ENCODE results near the gene STRADA. TPM values are rescaled to one million over a fixed set of nuclear protein-coding genes. Genes with fewer than 3 reads are reported as not detected.
A peak's percentile ranks its signal among the peaks of the same experiment; 100 is the strongest.
"Not testable (repeated sequence)": the region's sequence is repeated elsewhere in the genome, so short reads cannot be mapped to it uniquely, and the experiment has no call there.

STRADA gene
- total RNA-seq, 2 experiments from 2014 or later: 53.1 to 59.4 TPM

DNA sequence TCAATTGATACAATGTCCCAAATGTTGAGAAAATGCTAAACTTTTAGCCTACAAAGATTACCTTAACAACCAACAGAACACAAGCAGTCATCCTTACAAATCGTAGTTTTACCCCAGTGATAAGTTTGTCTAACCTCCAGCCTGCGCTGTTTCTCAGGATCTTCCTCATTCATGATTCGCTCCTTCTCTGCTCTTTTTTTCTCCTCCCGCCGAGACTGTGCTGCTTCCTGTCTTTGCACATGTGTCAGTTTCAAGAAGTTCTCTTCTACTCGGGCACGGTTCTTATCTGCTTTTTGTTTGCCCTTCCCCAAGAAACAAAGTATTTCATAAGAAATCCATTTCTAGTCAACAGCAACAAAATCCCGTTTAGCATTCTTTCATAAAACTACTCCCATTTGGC is 10.2 kb upstream of the STRADA start:
- peak overlapping the region; percentile 33 for H3K4me3 Mint-ChIP-seq
- no peaks in the 10 kb centered on the region for H3K9me3 Mint-ChIP-seq
- H3K27me3 Mint-ChIP-seq: no peaks in the 10 kb centered on the region
- ChIA-PET POLR2A (interaction anchor here (0.7 to 4.3 kb wide), 6 partner anchors 9 to 55 kb away, joined by 3 to 36 read pairs (median 8); partner anchors contain the start of genes CCDC47 and DDX42), CTCF (interaction anchor here (1.0 to 2.1 kb wide), 2 partner anchors 9 to 10 kb away, joined by 5 to 12 read pairs; no protein-coding TSS in a partner anchor)
- DNase-seq: peak; percentile 33
- peaks cover 19% of the 10 kb centered on the region for H3K4me1 Mint-ChIP-seq
- peaks cover 55% of the 10 kb centered on the region for H3K36me3 Mint-ChIP-seq (ENCODE audit: low read depth)
- H3K27ac Mint-ChIP-seq: peak overlapping the region; percentile 75

DNA sequence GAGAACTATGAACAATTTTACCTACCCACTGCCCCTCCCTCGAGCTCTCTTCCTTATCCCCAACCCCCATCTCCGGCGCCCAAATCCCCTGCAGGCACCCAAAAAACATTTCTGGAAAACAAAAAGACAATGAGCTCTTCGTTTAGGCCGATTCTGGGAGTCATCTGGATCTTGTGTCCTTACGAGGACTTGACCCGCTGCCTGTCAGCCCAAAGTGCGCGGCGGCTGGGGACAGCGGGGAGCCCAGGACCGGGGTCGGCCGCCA is 524 bp downstream of the STRADA start:
- DNase-seq: no peak
- peaks cover 20% of the 10 kb centered on the region for H3K36me3 Mint-ChIP-seq (ENCODE audit: low read depth)
- peak overlapping the region; percentile 90 for H3K4me3 Mint-ChIP-seq
- ChIA-PET POLR2A (interaction anchor here (0.6 to 6.4 kb wide), 21 partner anchors 9 to 341 kb away, joined by 3 to 130 read pairs (median 4); partner anchors contain the start of genes CCDC47, DCAF7, DDX42 and LIMD2), CTCF (interaction anchor here (1.5 to 1.6 kb wide), 2 partner anchors 21 to 44 kb away, joined by 4 to 8 read pairs; no protein-coding TSS in a partner anchor)
- H3K9me3 Mint-ChIP-seq: no peaks in the 10 kb centered on the region
- peaks cover 33% of the 10 kb centered on the region for H3K4me1 Mint-ChIP-seq
- H3K27ac Mint-ChIP-seq: peak overlapping the region; percentile 93
- no peaks in the 10 kb centered on the region for H3K27me3 Mint-ChIP-seq

DNA sequence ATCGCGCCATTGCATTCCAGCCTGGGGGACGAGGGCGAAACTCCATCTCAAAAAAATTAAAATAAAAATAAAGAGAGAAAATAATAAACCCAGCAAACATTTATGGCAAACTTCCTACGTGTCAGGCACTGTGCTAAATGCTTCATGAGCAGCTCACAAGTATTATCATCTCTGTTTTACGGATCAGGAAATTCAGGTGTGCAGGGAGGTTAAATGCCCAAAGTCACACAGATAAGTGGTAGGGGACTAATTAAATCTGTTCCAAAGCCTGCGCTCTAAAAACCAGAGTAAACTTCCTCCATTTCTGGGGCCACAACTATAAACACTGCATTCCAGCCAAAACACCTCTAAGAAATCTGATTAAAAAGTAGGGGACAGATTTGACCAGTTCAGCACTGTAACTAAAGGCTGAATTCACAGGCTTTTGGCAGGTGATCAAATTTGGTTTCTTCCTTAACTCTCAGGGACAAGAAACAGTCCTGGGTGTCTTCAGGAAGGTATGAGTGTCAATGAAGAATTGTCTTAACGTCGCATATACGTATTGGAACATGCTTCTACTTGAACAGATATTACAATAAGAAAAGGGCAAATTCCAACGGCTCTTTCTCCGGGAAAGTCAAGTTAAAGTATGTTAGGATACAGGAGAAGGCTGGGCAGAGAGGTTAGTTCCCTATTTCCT is 996 bp downstream of the STRADA start:
- H3K4me1 Mint-ChIP-seq: peaks cover 33% of the 10 kb centered on the region
- no peaks in the 10 kb centered on the region for H3K9me3 Mint-ChIP-seq
- H3K4me3 Mint-ChIP-seq: peak overlapping the region; percentile 90
- ChIA-PET CTCF (interaction anchor here (1.5 to 1.6 kb wide), 2 partner anchors 22 to 43 kb away, joined by 4 to 8 read pairs; no protein-coding TSS in a partner anchor), POLR2A (interaction anchor here (0.6 to 6.4 kb wide), 22 partner anchors 9 to 342 kb away, joined by 3 to 130 read pairs (median 4); partner anchors contain the start of genes CCDC47, DCAF7, DDX42 and LIMD2)
- no peaks in the 10 kb centered on the region for H3K27me3 Mint-ChIP-seq
- no peak for DNase-seq
- H3K36me3 Mint-ChIP-seq (ENCODE audit: low read depth): peaks cover 17% of the 10 kb centered on the region
- peak overlapping the region; percentile 93 for H3K27ac Mint-ChIP-seq

DNA sequence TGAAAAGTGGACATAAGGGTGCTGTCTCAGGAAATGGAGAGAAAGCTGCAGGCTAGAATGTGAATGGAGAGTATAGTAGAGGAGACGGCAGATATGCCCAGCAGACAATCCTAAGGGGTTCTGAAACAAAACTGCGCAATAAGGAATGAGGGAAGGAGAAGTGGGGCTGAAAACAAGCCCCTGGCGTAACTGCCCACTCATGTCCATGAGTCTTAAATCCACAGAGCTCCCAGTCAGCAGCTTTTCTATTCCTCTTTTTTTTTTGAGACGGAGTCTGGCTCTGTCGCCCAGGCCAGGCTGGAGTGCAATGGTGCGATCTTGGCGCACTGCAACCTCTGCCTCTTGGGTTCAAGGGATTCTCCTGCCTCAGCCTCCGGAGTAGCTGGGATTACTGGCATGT is 5.9 kb downstream of the STRADA start:
- no peak for DNase-seq
- Mint-ChIP-seq H3K4me3 (no peak overlapping the region), H3K9me3 (no peaks in the 10 kb centered on the region), H3K27me3 (no peaks in the 10 kb centered on the region), H3K4me1 (peaks cover 16% of the 10 kb centered on the region), H3K36me3 (ENCODE audit: low read depth) (peaks cover 21% of the 10 kb centered on the region), H3K27ac (no peak overlapping the region)
- POLR2A ChIA-PET: interaction anchor here (1.0 to 1.4 kb wide), 3 partner anchors 14 to 38 kb away, joined by 3 to 4 read pairs (median 3); partner anchors contain the start of genes CCDC47 and DDX42
- CTCF ChIA-PET: interaction anchor here (1.4 kb wide), 1 partner anchor 38 kb away, joined by 5 read pairs; no protein-coding TSS in a partner anchor

DNA sequence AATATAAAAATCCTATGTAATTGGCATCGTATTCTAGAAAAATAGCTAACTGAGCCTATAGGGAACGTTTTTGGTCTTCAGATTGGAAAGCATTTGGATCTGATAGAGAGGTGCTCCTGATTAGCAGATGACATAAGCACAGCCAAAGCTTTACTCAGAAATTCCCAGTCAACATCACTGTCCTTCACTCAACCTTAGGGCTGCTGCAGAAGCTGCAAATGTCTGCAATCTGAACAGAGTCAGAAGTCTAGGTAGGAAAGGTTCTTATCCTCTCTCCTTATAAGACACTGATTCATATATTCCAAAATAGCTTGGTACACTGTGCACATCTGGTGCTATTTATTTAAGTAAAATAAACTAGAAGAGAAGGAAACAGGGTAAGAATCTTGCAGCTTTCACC is 19.2 kb downstream of the STRADA start:
- no peaks in the 10 kb centered on the region for H3K27me3 Mint-ChIP-seq
- no peak overlapping the region for H3K27ac Mint-ChIP-seq
- CTCF ChIA-PET: interaction anchor here (1.0 kb wide), 1 partner anchor 12 kb away, joined by 5 read pairs; no protein-coding TSS in a partner anchor
- peaks cover 1% of the 10 kb centered on the region for H3K4me1 Mint-ChIP-seq
- no peak for DNase-seq
- peaks cover 27% of the 10 kb centered on the region for H3K36me3 Mint-ChIP-seq (ENCODE audit: low read depth)
- POLR2A ChIA-PET: interaction anchor here (0.6 to 1.1 kb wide), 4 partner anchors 10 to 25 kb away, joined by 3 read pairs; no protein-coding TSS in a partner anchor
- H3K4me3 Mint-ChIP-seq: no peak overlapping the region
- no peaks in the 10 kb centered on the region for H3K9me3 Mint-ChIP-seq

DNA sequence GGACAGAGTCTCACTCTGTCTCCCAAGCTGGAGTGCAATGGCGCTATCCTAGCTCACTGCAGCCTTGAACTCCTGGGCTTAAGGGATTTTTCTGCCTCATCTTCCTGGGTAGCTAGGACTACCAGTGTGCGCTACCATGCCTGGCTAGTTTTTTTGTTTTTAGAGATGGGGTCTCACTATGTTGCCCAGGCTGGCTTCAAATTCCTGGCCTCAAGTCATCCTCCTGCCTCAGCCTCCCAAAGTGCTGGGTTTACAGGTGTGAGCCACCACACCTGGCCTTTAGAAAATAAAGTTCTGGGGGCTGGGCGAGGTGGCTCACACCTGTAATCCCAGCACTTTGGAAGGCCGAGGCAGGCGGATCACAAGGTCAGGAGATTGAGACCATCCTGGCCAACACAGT is 21.4 kb downstream of the STRADA start:
- H3K27me3 Mint-ChIP-seq, H3K27ac Mint-ChIP-seq, CTCF ChIA-PET, H3K9me3 Mint-ChIP-seq, DNase-seq, POLR2A ChIA-PET, H3K4me3 Mint-ChIP-seq, H3K4me1 Mint-ChIP-seq: not testable (repeated sequence)
- H3K36me3 Mint-ChIP-seq (ENCODE audit: low read depth): peaks cover 24% of the 10 kb centered on the region

DNA sequence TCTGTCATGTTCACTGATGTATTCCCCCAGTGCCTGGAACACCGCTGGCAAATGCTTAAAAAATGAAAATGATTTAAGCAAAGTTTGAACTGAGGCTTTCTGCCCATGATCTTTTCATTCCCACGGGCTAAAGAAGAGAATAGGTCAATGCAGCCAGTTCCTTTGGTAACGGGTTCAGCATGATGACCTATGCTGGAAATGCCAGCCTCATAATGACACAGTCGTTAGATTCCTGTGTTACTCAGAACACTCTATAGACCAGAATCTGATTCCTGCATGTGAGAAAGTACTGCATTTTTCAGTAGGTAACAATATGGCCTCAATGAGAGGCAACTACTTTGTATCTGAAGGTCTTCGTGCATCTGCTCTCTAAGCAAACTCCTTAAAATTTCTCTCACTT is 22.6 kb downstream of the STRADA start:
- POLR2A ChIA-PET: no interaction called here
- Mint-ChIP-seq H3K4me1 (peaks cover 1% of the 10 kb centered on the region), H3K4me3 (no peak overlapping the region), H3K27me3 (no peaks in the 10 kb centered on the region), H3K27ac (no peak overlapping the region), H3K9me3 (no peaks in the 10 kb centered on the region), H3K36me3 (ENCODE audit: low read depth) (peaks cover 21% of the 10 kb centered on the region)
- CTCF ChIA-PET: interaction anchor here (0.7 kb wide), 1 partner anchor 205 kb away, joined by 3 read pairs; no protein-coding TSS in a partner anchor
- no peak for DNase-seq

DNA sequence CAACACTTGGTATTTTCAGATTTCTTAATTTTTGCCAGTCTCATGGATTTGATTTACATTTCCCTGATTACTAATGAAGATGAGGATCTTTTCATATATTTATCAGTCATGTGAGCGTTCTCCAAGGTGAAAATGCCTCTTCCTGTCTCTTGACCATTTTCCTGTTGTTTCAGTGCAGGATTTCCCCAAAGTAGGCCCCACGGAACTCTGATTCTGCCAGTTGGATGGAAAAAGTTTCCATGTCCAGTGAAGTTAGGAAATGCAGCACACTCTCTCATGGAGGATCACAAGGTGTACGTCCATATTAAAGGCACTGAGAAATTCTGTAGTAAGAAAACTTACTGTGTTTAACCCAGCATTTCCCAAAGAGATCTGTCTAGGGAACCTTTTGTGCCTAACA is 25.2 kb downstream of the STRADA start:
- no peaks in the 10 kb centered on the region for H3K4me1 Mint-ChIP-seq
- ChIA-PET CTCF (interaction anchor here (0.7 to 1.3 kb wide), 2 partner anchors 105 to 297 kb away, joined by 3 to 4 read pairs; no protein-coding TSS in a partner anchor), POLR2A (no interaction called here)
- peaks cover 23% of the 10 kb centered on the region for H3K36me3 Mint-ChIP-seq (ENCODE audit: low read depth)
- H3K27me3 Mint-ChIP-seq: no peaks in the 10 kb centered on the region
- no peak overlapping the region for H3K4me3 Mint-ChIP-seq
- no peaks in the 10 kb centered on the region for H3K9me3 Mint-ChIP-seq
- H3K27ac Mint-ChIP-seq: no peak overlapping the region
- no peak for DNase-seq

DNA sequence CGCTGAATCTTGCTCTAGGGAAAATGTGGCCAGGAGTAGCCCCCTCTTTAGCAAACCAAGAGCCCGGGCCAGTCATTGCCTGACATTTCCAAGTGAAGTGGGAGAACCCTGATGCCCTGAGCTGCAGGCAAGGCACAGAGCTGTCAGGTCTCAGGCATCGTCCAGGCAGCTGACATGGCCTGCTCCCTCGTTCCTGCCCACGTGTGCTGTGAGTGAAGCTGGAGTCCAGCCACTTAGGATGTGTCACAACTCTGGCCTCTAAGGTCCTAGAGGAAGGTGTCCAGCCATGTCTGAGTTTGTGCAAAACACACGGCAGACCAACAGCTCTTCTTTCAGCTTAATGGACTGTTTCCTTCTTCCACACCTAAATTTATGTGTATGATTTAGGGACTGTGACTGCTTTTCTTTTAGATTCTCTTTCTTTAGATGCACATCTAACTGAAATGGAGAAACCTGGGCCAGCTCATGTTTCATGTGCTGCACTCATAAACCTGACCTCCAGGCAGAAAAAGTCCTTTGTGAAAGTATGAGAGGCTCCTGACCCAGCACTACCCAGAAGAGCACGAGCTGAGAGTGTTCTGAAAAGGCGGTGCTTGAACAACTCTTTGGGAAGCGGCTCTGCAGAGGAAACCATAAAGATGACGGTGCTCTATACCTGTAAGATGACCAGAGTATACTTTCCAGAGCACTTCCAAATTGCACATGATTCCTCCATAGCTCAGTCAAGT is 26.9 kb downstream of the STRADA start:
- no peak overlapping the region for H3K4me3 Mint-ChIP-seq
- H3K27ac Mint-ChIP-seq: no peak overlapping the region
- H3K9me3 Mint-ChIP-seq: no peaks in the 10 kb centered on the region
- H3K27me3 Mint-ChIP-seq: no peaks in the 10 kb centered on the region
- no peak for DNase-seq
- POLR2A ChIA-PET: interaction anchor here (0.9 to 7.1 kb wide), 6 partner anchors 12 to 31 kb away, joined by 3 to 74 read pairs (median 4); partner anchors contain the start of gene LIMD2
- peaks cover 5% of the 10 kb centered on the region for H3K4me1 Mint-ChIP-seq
- peaks cover 31% of the 10 kb centered on the region for H3K36me3 Mint-ChIP-seq (ENCODE audit: low read depth)
- CTCF ChIA-PET: interaction anchor here (1.3 to 2.0 kb wide), 3 partner anchors 17 to 103 kb away, joined by 3 to 5 read pairs (median 4); no protein-coding TSS in a partner anchor

DNA sequence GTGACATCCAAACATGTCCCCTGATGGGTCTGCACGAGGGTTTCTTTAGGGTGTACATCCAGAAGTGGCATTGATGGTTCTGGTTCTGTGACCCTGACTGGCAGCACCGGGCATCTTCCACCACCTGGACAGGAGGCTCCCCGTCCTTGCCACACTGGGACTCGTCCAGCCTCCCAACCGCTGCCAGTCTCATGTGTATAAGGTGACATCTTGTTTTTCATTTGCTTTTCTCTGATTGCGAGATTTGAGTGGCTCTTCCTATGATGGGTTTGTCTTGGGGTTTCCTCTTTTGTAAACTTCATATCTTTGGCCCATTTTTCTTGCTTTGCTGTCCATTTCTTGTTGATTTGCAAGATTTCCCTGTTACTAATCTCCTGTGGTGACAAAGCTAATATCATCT is 32.5 kb downstream of the STRADA start:
- POLR2A ChIA-PET: interaction anchor here (1.6 to 9.1 kb wide), 4 partner anchors 6 to 87 kb away, joined by 4 to 151 read pairs (median 41); partner anchors contain the start of genes LIMD2 and MAP3K3
- peaks cover 54% of the 10 kb centered on the region for H3K4me1 Mint-ChIP-seq
- no peaks in the 10 kb centered on the region for H3K27me3 Mint-ChIP-seq
- peak overlapping the region; percentile 48 for H3K27ac Mint-ChIP-seq
- CTCF ChIA-PET: interaction anchor here (0.7 to 4.9 kb wide), 8 partner anchors 8 to 352 kb away, joined by 3 to 65 read pairs (median 4); no protein-coding TSS in a partner anchor
- peaks cover 53% of the 10 kb centered on the region for H3K36me3 Mint-ChIP-seq (ENCODE audit: low read depth)
- no peaks in the 10 kb centered on the region for H3K9me3 Mint-ChIP-seq
- no peak overlapping the region for H3K4me3 Mint-ChIP-seq
- no peak for DNase-seq

DNA sequence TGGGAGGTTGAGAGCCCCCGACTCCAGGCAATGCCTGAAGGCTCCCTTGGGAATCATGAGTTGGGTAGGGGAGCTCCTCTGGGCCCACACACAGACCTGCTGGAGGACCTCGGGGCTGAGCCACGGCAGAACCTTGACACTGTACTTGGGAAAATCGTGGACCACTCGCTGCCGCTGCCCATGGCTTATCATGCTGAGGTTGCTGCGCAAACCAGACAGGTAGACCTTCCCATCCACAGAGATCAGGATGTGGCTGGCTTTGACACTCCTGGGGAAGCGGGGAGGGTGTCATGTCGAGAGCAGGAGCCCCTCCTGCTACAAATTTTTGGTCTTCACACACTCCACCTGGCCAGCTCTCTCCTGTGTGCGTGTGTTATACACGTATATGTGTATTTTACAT is 34.4 kb downstream of the STRADA start:
- Mint-ChIP-seq H3K27ac (peak overlapping the region; percentile 69), H3K27me3 (no peaks in the 10 kb centered on the region), H3K4me1 (peaks cover 73% of the 10 kb centered on the region), H3K36me3 (ENCODE audit: low read depth) (peaks cover 63% of the 10 kb centered on the region), H3K4me3 (peak overlapping the region; percentile 13), H3K9me3 (no peaks in the 10 kb centered on the region)
- no peak for DNase-seq
- CTCF ChIA-PET: interaction anchor here (1.2 to 2.3 kb wide), 3 partner anchors 9 to 16 kb away, joined by 3 to 11 read pairs (median 4); no protein-coding TSS in a partner anchor
- POLR2A ChIA-PET: interaction anchor here (0.8 to 9.1 kb wide), 6 partner anchors 11 to 67 kb away, joined by 3 to 151 read pairs (median 8); partner anchors contain the start of genes CCDC47 and DDX42

DNA sequence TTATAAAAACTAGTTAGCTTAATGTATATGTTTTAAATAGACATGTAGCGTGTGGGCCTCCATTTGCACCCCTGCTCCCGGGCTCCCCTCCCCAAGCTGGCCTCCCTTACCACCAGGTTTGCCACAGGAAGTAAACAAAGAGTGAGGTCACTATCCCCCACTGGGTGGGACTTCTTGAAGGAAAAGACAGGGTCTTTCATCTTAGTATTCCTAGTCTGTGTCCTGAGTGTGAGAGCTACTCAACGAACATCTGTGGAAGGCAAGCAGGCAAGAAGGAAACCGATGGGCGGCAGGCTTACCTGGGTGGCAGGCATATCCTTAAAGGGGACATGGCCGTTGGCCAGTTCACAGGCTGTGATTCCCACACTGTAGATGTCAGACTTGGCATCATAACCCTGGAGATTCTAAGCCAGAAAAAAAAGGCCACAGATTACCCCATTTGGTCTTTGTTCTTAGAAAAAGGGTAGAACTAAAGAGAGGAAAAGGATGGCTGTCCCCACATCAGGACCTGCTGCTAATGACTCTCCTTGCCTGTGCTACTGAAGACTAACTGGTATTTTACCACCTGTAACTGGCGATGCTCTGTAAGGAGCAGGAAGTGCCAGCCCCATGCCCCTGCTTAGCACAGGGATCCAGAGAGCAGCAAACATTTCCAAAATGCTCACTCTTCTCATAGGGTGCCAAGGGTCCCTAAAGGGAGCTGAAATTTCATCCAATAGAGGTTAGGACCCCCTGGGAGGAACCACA is 35.1 kb downstream of the STRADA start:
- Mint-ChIP-seq H3K27me3 (no peaks in the 10 kb centered on the region), H3K4me3 (peak overlapping the region; percentile 37), H3K27ac (peak overlapping the region; percentile 69), H3K4me1 (peaks cover 78% of the 10 kb centered on the region), H3K36me3 (ENCODE audit: low read depth) (peaks cover 68% of the 10 kb centered on the region), H3K9me3 (no peaks in the 10 kb centered on the region)
- no peak for DNase-seq
- CTCF ChIA-PET: interaction anchor here (1.2 to 2.3 kb wide), 3 partner anchors 8 to 16 kb away, joined by 3 to 11 read pairs (median 4); no protein-coding TSS in a partner anchor
- POLR2A ChIA-PET: interaction anchor here (0.8 to 9.1 kb wide), 9 partner anchors 11 to 122 kb away, joined by 3 to 151 read pairs (median 4); partner anchors contain the start of genes CCDC47 and DDX42
